Muscle layer of colon (tissue), 2 donors: Measurements from ENCODE around the gene ZNF471.

Experiments
- H3K27ac ChIP-seq: one replicate; pipeline ENCODE4 v1.7.0; 2013; ENCODE audit warnings: low read depth, mild to moderate bottlenecking, low read length, moderate library complexity
- H3K27me3 ChIP-seq, 2 donors: one replicate each; pipeline ENCODE4 v1.7.0; 2013; ENCODE audit warnings: low read length in 2 of 2, mild to moderate bottlenecking in 2 of 2; ENCODE audit not compliant: insufficient read depth in 2 of 2, control insufficient read depth in 1 of 2
- H3K36me3 ChIP-seq: one replicate; pipeline ENCODE4 v1.7.0; 2013; ENCODE audit warnings: mild to moderate bottlenecking, low read length; ENCODE audit not compliant: insufficient read depth
- H3K4me1 ChIP-seq: one replicate; pipeline ENCODE4 v1.7.0; 2013; ENCODE audit warnings: mild to moderate bottlenecking, low read length; ENCODE audit not compliant: insufficient read depth
- H3K4me3 ChIP-seq, 2 donors: one replicate each; pipeline ENCODE4 v1.7.0; 2013; ENCODE audit warnings: low read length in 2 of 2, low read depth in 1 of 2, mild to moderate bottlenecking in 1 of 2, moderate library complexity in 1 of 2
- H3K9ac ChIP-seq: one replicate; pipeline ENCODE4 v1.7.0; 2013; ENCODE audit warnings: low read length
- H3K9me3 ChIP-seq: one replicate; pipeline ENCODE4 v1.7.0; 2013; ENCODE audit warnings: mild to moderate bottlenecking, low read length
- donor health status: abdominal sarcoma.
- donor health status: Adenocarcinoma of cecum.

ZNF471 gene

GRCh38 chr19:56577719-56578602 lies 70.3 kb downstream of the ZNF471 start:
- Histone ChIP-seq H3K36me3 (peaks cover 43% of the 10 kb centered on the region), H3K9me3 (peaks cover 91% of the 10 kb centered on the region), H3K9ac (no peak overlapping the region), H3K4me1 (no peaks in the 10 kb centered on the region), H3K4me3 (peak overlapping the region; percentile 15 to 33), H3K27ac (no peak overlapping the region), H3K27me3 (no peaks in the 10 kb centered on the region)
